HEK293T (cell line): ENCODE data around the gene TNFRSF18.

Experiments
- ARNT ChIP-seq: fragments of 450-650 bp; IDR thresholded peaks from 2 replicates; pipeline ENCODE4 v1.6.1; 2017; ENCODE audit warnings: mild to moderate bottlenecking
- BHLHE40 ChIP-seq: fragments of 450-650 bp; IDR thresholded peaks from 2 replicates; pipeline ENCODE4 v1.6.1; 2016; ENCODE audit warnings: mild to moderate bottlenecking, moderate library complexity, borderline replicate concordance
- FOXA1 ChIP-seq: fragments of 450-650 bp; IDR thresholded peaks from 2 replicates; pipeline ENCODE4 v1.6.1; 2016; ENCODE audit warnings: mild to moderate bottlenecking
- FOXM1 ChIP-seq: fragments of 450-650 bp; IDR thresholded peaks from 2 replicates; pipeline ENCODE4 v1.6.1; 2017; ENCODE audit warnings: mild to moderate bottlenecking, borderline replicate concordance
- HDGF ChIP-seq: fragments of 450-650 bp; IDR thresholded peaks from 2 replicates; pipeline ENCODE4 v1.6.1; 2017; ENCODE audit warnings: antibody characterized with exemption, borderline replicate concordance
- LEF1 ChIP-seq: fragments of 450-650 bp; IDR thresholded peaks from 2 replicates; pipeline ENCODE4 v1.6.1; 2017; ENCODE audit warnings: mild to moderate bottlenecking, borderline replicate concordance
- NFRKB ChIP-seq: fragments of 450-650 bp; IDR thresholded peaks from 2 replicates; pipeline ENCODE4 v1.6.1; 2016; ENCODE audit warnings: mild to moderate bottlenecking, moderate library complexity
- PKNOX1 ChIP-seq: fragments of 450-650 bp; IDR thresholded peaks from 2 replicates; pipeline ENCODE4 v1.6.1; 2016
- SUZ12 ChIP-seq: fragments of 450-650 bp; IDR thresholded peaks from 2 replicates; pipeline ENCODE4 v1.6.1; 2016; ENCODE audit warnings: mild to moderate bottlenecking
- TARDBP ChIP-seq: fragments of 450-650 bp; IDR thresholded peaks from 2 replicates; pipeline ENCODE4 v1.6.1; 2016

- no peak for TF ChIP-seq NFRKB
- TF ChIP-seq BHLHE40 = no peak
- no peak for TF ChIP-seq HDGF
- TF ChIP-seq TARDBP = no peak
- no peak for TF ChIP-seq SUZ12
- no peak for TF ChIP-seq ARNT
- no peak for TF ChIP-seq PKNOX1
- no peak for TF ChIP-seq FOXM1
- no peak for TF ChIP-seq FOXA1
- TF ChIP-seq LEF1 = no peak
Observed at GRCh38 chr1:1242461-1243265, 36.3 kb upstream of the TNFRSF18 start.
